NCI-H2227 treated with DMSO at 0.1 percent for 48 hours (cell line): Measurements from ENCODE around the gene GAB2.
"Not testable (repeated sequence)": the region's sequence is repeated elsewhere in the genome, so short reads cannot be mapped to it uniquely, and the experiment has no call there.

Source experiments
- DNase-seq: peaks from one replicate; lab custom pipeline; 2025; lab: John Stamatoyannopoulos, UW

The GAB2 gene

GRCh38 chr11:78364128-78364751 is 53.4 kb downstream of the GAB2 start:
- DNase-seq, result no peak

- DNase-seq, result no peak
Measured at GRCh38 chr11:78363024-78363619, 54.5 kb downstream of the GAB2 start.

- DNase-seq, result no peak
Measured at GRCh38 chr11:78361228-78361627, 56.4 kb downstream of the GAB2 start.

DNA sequence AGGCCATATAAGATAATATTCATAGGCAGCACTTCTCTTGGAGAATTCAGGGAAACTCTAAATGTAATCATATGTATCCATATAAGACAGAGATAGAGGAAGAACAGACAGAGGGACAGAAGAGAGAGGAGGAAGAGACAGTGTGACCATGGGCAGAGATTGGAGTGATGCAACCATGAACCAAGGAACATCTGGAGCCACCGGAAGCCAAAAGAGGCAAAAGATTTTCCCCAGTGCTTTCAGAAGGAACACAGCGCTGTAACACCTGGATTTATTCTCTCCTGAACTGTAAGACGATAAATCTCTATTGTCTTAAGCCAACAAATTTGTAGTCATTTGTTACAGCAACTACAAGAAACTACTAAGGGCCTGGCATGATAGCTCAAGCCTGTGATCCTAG is 57.7 kb downstream of the GAB2 start:
- no peak for DNase-seq

DNA sequence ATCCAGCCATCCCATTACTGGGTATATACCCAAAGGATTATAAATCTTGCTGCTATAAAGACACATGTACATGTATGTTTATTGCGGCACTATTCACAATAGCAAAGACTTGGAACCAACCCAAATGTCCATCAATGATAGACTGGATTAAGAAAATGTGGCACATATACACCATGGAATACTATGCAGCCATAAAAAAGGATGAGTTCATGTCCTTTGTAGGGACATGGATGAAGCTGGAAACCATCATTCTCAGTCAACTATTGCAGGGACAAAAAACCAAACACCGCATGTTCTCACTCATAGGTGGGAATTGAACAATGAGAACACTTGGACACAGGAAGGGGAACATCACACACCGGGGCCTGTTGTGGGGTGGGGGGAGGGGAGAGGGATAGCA is 59.7 kb downstream of the GAB2 start:
- DNase-seq, result not testable (repeated sequence)

DNA sequence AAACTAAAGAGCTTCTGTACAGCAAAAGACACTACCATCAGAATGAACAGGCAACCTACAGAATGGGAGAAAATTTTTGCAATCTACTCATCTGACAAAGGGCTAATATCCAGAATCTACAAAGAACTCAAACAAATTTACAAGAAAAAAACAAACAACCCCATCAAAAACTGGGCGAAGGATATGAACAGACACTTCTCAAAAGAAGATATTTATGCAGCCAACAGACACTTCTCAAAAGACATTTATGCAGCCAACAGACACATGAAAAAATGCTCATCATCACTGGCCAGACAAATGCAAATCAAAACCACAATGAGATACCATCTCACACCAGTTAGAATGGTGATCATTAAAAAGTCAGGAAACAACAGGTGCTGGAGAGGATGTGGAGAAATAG is 60.2 kb downstream of the GAB2 start:
- DNase-seq, result not testable (repeated sequence)

GRCh38 chr11:78355742-78356141 is 61.9 kb downstream of the GAB2 start:
- not testable (repeated sequence) for DNase-seq

GRCh38 chr11:78355309-78355705 is 62.3 kb downstream of the GAB2 start:
- DNase-seq, result peak; percentile 45

DNA sequence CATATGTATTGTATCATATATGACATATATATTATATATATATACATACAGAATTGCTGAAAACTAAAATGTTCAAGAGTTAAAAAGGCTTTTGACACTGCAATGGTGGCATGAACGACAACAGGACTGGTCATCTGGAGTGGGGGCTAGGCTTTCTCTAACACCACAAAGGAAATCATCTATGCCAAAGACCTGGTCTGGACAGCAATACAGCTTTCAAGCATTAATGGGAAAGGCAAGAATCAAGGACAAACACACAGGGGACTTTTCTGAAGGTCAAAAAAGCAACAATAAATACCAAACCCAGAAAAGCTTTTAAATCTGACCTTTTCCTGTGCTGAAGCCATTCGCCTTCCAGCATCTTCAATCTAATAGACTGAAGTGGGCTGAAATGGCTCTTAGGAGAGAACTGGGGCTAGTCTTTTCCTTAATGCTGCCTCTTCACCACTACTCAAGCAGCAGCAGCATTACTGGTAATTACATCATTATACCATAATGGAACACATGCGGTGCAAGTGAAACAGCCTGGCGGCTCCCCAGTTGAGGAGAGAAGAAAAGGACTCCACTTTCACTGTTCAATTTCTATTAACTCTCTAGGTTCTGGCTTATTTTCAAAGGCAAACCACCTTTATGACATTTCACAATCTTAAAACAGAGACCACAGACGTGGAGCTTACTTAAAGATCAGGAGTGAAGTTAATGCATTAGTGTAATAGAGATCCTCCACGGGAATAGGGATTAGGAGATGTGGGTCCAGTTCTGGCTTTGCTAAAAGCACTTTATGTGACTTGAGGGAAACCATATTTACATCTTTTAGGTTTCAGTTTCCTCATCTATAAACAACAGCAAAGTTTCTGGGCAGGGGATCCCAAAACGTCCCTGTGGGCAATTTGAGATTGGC is 63.0 kb downstream of the GAB2 start:
- peak; percentile 98 for DNase-seq

- DNase-seq, result no peak
Measured at GRCh38 chr11:78351979-78352841, 65.4 kb downstream of the GAB2 start.

DNA sequence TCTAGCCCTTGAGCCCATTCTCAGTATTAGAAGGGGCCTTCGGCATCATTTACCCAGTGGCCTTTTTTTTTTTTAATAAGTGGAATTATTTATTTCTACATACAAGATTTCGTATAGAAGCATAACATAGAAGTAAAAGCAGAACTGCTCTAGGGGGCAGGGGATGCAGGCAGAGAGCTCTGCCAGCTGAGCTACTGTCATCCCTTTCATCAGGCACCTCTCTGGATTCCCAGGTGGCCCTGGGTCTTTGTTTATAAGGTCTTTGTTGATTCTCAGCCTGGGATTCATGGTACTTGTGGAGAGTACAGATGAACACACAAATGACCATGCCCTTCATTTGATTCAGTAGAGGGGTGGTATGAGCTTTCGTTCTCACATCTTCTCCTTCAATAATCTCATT is 66.4 kb downstream of the GAB2 start:
- no peak for DNase-seq

- no peak for DNase-seq
Measured at GRCh38 chr11:78350646-78351165, 66.9 kb downstream of the GAB2 start.

GRCh38 chr11:78350091-78350645 is 67.5 kb downstream of the GAB2 start:
- DNase-seq, result no peak

DNA sequence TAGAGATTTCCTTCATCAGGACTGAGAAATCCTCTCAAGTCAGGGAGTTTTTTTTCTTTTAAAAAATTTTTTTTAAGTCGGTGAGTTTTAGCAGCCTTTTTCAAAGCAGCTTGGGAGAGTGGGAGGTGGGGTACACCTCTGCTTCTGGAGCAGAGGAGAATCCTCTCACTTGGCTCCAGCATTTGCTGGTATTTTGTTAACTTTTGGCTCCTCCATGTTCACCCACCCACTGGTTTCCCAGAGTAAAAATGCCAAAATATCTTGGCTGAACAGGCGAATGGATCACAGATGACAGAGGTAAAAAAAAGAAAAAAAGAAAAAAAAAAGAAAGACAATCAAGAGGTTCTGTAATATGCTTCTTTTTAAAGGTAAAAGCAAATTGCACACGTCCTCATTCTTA is 68.0 kb downstream of the GAB2 start:
- DNase-seq, result no peak

GRCh38 chr11:78349114-78349513 is 68.5 kb downstream of the GAB2 start:
- no peak for DNase-seq

GRCh38 chr11:78347956-78348355 is 69.7 kb downstream of the GAB2 start:
- DNase-seq, result no peak

- DNase-seq, result no peak
Measured at GRCh38 chr11:78346799-78347198, 70.8 kb downstream of the GAB2 start.

DNA sequence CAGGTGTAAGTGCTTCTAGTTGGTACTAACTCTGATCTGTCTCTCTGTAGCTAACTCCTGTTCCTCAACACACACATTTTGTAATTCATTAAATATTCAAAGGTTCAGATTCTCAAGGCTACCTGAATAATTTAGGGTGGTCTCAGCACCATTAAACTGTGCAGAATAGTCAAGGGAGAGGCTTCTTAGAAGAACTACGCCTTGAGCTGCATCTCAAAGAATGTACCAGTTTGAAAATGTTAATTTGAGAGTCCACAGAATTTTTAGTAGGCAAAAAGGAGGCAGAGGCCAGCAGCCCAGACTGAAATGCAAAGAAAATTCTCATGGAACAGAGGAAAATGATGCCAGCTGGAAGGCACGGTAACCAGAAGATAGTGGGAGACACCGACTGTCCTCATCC is 72.2 kb downstream of the GAB2 start:
- no peak for DNase-seq

DNA sequence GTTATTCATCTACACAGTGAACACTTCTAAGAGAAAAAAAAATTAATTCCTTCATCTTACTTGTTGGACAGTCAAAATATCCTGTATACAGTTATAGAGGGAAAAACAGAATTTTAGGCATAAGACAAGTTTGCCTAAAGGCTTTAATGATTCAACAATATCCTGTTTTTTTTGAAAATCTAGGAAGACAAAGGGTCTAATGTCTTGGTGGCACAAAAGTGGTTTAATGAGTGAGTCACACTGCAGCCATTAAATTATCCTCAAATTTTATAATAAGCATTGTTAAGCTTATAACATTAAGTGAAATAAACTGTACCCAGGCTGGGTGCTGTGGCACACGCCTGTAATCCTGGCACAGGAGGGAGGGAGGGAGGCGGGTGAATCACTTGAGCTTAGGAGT is 72.9 kb downstream of the GAB2 start:
- DNase-seq, result no peak

GRCh38 chr11:78344094-78344493 is 73.5 kb downstream of the GAB2 start:
- DNase-seq, result no peak

DNA sequence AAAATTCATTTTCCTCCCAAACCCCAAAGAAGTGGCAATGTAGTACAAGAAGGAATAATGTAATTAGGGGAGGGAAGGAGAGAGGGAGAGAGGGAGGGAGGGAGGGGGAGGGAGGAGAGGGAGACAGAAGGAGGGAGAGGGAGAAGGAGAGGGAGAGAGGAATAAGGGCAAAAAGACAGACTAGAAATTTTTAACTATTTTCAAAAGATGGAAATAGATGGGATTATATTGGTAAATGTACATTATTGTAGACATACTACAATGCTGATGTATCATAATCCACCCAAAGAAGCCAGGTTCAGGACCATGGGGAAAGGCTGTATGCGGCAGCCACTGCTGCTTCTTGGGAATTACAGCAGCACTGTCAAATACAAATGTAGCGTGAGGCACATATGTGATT is 74.3 kb downstream of the GAB2 start:
- no peak for DNase-seq

DNA sequence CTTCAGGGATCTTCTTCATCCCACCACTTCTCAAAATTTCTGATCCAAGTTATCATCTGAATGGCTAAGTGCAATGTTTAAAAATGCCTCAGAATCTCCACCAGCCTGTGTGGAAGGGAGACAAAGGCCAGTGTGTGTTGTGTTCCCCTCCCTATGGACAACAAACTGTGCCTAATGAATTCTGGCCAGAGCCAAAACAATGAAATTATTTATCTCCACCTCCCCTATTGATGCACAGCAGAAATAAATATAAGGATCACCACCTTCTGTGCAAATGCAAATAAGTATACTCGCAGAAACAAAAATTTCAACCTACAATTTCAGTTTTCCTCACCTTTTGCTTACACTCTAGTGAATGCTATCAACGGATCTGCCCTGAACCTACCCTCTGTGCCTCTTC is 75.8 kb downstream of the GAB2 start:
- DNase-seq, result no peak
